ENCODE measurements around the gene EGR1.

DNA sequence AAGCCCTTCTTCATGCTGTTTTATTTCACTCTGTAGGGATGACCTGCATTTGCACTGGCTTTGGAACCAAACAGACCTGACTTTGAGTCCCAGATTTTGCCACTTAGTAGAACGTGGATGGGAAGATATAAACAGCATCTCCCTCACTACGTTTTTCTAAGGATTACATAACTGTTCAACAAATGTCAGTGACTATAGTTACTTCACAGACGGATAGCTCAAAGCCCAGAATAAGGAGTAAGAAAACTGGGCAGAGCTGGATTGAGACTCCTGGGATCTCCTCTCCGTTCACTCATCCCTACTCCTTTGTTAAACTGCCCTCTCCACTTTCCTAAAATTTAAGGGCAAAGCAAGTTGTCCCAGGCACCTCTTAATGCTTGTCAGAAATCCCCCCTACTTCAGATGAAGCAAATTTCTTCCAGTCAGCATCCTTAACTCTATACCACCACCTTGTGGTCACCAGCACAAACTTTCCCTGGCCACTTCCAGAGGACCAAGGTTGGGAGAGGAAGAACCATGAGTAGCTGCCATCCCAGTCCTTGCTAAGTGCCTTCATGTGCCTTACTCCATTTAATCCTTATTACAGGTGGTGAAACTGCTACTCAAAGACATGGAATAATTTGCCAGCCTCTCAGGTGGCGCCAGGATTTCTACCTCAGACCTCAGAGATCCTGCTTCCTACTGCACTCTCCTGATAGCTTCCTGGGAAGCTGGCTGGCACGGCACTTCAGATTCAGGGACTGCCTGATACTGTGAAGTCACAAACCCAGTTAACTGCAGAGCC is 38.4 kb downstream of the EGR1 start:
- TF ChIP-seq, protein P1, sequence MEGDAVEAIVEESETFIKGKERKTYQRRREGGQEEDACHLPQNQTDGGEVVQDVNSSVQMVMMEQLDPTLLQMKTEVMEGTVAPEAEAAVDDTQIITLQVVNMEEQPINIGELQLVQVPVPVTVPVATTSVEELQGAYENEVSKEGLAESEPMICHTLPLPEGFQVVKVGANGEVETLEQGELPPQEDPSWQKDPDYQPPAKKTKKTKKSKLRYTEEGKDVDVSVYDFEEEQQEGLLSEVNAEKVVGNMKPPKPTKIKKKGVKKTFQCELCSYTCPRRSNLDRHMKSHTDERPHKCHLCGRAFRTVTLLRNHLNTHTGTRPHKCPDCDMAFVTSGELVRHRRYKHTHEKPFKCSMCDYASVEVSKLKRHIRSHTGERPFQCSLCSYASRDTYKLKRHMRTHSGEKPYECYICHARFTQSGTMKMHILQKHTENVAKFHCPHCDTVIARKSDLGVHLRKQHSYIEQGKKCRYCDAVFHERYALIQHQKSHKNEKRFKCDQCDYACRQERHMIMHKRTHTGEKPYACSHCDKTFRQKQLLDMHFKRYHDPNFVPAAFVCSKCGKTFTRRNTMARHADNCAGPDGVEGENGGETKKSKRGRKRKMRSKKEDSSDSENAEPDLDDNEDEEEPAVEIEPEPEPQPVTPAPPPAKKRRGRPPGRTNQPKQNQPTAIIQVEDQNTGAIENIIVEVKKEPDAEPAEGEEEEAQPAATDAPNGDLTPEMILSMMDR (IDR thresholded peaks at IDR 0.05): peak in 3 of 4 experiments; percentile 79 to 87 (median 81)
- TF ChIP-seq POLR2A (IDR thresholded peaks at IDR 0.05): no peak
- peak; percentile 38 for TF ChIP-seq POLR2AphosphoS5 (IDR thresholded peaks at IDR 0.05)
- no peak for TF ChIP-seq EP300 (IDR thresholded peaks at IDR 0.05)
